ENCODE measurements around the gene GALNT9.
"Not testable (repeated sequence)": the region's sequence is repeated elsewhere in the genome, so short reads cannot be mapped to it uniquely, and the experiment has no call there.

GALNT9 gene

GRCh38 chr12:132329036-132329719 lies at the start of gene GALNT9:
Gene GALNT9, minus strand, starts transcription at chr12:132329589. Its CDS starts 386 bp downstream, at chr12:132329203.
- no peak for DNase-seq

- DNase-seq, result not testable (repeated sequence)
Measured at GRCh38 chr12:132379057-132379456, 49.7 kb upstream of the GALNT9 start.

GRCh38 chr12:132377147-132377546 lies 47.8 kb upstream of the GALNT9 start:
- DNase-seq, result no peak

- no peak for DNase-seq
Measured at GRCh38 chr12:132376464-132376830, 47.1 kb upstream of the GALNT9 start.

GRCh38 chr12:132375747-132376463 lies 46.5 kb upstream of the GALNT9 start:
- no peak for DNase-seq

GRCh38 chr12:132374612-132375445 lies 45.4 kb upstream of the GALNT9 start:
- no peak for DNase-seq

GRCh38 chr12:132373901-132374611 lies 44.7 kb upstream of the GALNT9 start:
- no peak for DNase-seq

- no peak for DNase-seq
Measured at GRCh38 chr12:132367852-132368251, 38.5 kb upstream of the GALNT9 start.

GRCh38 chr12:132367071-132367851 lies 37.9 kb upstream of the GALNT9 start:
- no peak for DNase-seq

- no peak for DNase-seq
Measured at GRCh38 chr12:132366341-132366861, 37.0 kb upstream of the GALNT9 start.

GRCh38 chr12:132365226-132365625 lies 35.8 kb upstream of the GALNT9 start:
- no peak for DNase-seq

GRCh38 chr12:132364348-132364902 lies 35.0 kb upstream of the GALNT9 start:
- no peak for DNase-seq

- DNase-seq, result no peak
Measured at GRCh38 chr12:132363661-132364347, 34.4 kb upstream of the GALNT9 start.

- no peak for DNase-seq
Measured at GRCh38 chr12:132362996-132363660, 33.7 kb upstream of the GALNT9 start.

GRCh38 chr12:132360906-132361777 lies 31.8 kb upstream of the GALNT9 start:
- no peak for DNase-seq

- DNase-seq, result no peak
Measured at GRCh38 chr12:132360410-132360809, 31.0 kb upstream of the GALNT9 start.

GRCh38 chr12:132359971-132360370 lies 30.6 kb upstream of the GALNT9 start:
- DNase-seq, result no peak

- no peak for DNase-seq
Measured at GRCh38 chr12:132359551-132359950, 30.2 kb upstream of the GALNT9 start.
